HG02642 (cell line): ENCODE results near the gene PIM3.

Experiments used
- ATAC-seq: cut with Tn5 transposase; IDR thresholded peaks from one replicate; pipeline ENCODE4 v1.9.1; 2021; ENCODE audit warnings: mild to moderate bottlenecking; ENCODE audit not compliant: unreplicated experiment, poor library complexity

PIM3 gene

DNA sequence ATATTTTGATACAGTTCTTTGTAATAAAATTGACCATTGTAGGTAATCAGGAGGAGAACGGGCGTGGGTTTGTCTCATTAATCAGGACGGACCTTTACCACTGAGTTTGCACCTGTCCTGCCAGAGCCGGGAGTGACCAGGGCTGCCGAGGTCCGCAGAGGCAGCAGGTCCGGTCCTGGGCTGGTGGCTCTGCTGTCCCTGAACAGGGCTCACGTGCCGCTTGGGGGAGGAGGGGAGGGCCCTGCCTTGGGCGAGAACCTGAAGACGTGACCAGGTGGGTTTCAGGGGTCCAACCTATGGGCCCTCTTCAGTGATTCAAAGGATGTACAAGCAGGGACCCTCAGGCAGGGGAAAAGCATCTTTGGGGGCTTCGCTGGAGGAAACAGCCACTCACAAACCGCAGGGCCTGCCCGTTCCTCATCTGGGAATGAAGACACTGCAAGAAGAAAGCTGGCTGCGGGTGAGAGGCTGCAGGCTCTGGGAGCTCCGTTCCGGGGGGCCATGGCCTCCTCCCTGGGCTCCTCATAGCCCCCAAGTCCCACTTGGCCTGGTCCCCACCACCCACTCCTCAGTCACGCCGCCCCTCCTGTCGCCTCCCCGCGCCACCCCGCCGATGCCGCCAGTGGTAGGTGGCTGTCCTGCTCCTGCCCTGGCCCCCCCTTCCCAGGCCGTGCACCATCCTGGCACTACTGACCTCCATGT, 32.9 kb upstream of the PIM3 start:
- ATAC-seq = no peak

DNA sequence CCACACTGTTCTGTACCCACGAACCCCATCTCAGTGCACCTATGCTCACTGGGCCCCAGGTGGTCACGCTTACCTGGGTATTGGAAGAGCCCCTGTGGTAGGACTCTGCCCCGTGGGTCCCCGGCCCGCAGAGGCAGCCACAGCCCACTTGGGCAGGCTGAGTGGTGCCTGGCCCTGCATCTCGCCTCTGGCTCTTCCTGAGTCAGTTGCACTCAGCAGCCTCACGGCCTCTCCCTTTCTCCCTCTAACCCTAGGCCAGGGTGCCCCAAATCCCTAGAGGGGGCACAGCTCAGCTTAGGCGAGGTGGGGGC, 32.4 kb upstream of the PIM3 start:
- ATAC-seq = no peak

DNA sequence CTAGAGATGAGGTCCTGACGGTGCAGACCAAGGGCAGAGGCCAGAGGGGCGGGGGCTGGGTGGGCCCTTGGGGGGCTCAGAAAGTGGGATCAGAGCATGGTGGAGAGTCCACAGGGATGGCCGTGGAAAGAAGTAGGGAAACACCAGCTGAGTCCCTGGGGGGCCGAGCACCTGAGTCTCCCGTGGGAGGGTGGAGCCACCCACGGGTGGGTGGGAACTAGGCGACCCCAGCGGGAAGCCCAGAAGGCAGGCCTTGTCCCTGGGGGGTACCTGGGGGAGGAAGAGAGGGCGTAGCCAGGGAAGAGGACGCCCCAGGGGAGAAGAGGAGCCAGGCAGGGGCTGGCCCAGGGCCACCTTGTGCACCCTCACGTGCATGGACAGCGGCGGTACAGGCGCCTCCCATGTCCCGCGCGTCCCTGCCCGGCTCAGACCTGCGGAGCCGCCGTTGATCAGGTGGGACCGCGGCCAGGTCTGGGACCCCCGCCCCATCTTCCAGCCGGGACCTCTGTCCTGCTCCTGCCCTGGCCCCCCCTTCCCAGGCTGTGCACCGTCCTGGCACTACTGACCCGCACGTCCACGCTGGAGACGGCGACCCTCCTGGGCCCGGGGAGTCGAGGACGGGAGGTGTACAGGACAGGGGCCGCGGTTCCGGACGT, 31.9 kb upstream of the PIM3 start:
- no peak for ATAC-seq

DNA sequence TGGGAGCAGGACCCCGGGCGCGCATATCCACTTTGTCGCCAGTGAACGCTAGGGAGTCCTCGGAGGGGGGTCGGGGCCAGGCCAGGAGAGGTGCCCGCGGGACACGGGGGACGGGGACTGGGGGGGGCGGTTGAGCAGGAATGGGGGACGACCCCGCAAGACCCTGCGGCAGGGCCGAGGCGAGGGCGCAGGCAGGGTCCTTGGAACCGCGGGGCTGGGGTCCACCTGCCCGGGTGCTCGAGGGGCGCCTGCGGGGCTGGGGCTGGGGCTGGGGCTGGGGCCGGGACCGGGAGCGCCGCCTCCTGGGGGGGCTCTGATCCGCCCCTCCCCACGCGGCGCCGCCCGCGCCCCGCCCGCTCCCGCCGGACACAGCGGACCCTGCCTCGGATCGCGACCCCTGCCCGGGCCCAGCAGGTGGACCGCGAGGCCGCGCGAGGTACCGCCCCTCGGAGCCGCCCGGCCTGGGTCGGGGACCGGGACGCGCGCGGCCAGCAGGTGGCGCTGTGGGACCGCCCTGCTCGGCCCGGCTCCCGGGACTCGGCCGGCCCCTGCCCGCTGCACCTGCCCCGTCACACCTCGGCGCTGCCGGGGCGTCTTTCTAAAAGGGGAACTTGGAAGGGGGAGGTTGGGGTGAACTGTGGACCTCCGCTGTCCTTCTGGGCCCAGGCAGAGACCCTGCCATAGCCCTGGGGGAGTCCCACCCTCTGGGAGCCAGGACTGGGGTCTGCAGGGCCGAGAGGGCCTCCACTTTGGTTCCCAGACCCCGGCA, 31.2 kb upstream of the PIM3 start:
- ATAC-seq = peak; percentile 45

DNA sequence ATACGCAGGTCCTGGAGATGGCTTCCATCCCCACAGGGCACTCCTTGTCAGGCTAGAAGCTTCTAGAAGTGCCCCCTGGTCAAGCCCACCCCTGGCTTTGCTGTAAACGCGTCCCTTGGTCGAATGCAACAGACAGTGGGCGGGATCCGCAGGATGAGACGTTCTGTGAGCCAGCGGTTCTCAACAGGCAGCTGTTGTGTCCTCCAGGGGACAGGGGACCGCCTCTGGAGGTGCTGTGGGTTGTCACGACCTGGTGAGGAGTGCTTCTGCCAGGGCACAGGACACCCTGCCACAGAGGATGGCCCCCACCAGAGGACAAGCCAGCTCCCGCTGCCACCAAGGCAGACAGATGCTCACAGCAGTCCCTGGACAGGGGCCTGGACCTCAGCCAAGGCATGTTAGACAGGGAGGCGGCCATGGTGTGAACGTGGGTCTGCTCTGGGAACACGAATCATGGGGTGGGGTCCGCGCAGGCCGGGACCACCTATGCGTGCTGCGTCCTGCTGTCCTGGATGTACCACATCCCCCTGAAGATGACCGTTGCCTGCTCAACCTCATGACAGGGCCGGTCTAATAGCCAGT, 30.5 kb upstream of the PIM3 start:
- no peak for ATAC-seq

DNA sequence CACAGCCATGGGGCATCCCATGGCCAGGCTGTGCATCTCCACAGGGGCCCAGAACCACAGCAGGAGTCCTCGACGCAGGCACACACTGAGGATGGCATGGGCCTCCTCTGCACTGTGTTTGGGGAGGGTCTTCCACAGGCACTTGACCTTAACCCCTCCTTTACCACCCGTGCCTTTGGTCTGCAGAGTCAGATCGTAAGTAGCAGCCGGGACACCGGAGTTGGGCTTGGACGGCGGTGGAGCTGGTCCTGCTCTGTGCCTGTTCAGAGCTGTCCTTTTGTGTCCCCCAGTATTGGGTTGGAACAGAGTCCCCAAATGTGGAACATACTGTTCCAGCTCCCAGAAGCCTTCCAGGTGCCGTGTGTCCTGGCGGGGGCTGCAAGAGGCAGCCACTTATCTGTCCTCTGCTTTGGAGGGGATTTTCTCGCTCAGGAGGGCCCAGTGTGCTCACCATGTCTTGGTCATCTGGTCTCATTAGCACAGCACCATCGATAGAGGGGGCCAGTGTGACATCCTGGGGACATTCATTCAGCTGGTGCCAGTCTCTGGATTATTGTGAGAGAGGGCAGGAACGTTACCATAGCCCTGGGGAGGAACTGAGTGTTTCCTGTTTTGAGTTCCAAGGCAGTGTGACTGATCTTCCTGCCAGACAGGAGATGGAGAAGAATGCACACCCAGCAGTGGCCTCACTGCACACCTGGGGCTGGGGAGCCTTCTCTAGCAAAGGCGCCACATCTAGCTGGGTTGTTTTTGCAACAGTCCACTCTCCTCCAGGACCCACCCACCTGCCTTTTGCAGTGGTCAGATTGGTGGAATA, 29.8 kb upstream of the PIM3 start:
- no peak for ATAC-seq

DNA sequence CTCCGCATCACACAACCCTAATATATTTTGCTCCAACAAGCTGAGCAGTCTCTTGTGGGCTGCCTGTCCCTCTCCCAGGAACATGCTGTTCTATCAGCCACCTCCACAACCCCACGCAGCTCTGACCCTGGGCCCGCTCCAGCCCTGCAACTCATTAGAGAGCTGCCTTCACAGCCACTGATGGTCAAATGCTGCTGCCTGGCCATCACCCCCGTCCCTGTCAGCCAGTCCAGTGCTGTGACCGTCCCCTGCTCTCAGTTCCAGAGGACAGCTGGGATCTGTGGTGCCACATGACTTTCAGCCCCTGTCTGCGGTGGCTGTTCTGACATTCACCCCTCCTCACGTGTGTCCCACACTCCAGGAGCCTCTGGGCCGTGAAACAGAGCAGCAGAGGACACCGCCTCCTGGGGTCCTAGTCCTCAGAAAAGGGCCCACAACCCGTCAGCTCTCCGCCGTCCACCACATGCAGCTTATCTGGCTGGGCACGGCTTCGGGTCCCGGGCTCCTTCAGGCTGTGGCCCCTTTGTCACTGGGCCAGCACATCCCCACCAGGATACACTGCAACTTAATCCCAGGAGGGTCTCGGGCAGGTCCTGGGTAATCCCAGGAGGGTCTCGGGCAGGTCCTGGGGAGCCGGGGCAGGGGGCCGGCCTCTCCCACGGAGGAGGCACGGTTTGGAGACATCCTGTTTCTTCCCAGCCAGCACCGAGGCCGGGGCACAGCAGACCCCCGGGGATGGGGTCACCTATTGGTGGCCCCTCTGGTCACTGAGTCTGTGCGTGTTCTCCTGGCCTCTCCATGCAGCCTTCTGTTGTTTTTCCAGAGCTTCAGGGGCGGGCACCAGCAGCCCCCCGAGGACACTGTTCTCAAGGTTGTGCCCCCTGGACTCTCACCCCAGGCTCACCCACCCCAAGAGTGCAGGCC, 27.1 kb upstream of the PIM3 start:
- ATAC-seq = no peak

DNA sequence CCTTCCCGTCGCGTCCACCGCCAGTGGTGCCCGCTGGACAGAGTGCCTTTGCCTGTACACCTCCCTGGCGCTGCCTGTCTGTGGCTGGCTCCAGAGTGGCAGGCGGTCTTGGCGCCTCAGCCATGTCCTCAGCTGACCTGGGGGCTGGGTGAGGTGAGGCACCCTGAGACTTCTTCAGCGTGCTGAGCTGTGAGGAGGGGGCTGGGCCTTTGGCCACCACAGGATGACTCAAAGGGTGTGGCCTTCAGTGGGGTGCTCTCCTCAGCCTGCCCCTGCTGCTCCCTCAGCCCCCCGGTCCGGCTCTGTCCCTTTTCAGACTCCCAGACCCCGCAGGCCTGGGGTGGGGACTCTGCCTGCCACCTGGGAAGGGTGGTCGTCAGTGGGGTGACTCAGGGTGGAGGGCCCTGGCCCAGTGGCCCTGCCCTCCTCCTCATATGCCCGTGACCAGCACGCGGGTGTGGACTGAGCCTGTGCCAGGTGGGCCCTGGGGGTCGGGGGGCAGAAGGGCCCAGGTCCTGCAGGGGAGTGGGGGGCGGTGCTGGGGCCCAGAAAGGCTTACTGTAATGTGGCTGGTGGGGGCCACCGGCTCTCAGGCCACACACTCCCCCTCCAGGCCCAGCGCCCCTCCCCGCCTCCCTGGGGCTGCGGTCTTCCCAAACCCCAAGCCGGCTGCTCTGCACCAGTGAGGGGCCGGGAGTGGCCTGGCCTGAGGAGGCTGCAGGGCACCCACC, 26.2 kb upstream of the PIM3 start:
- ATAC-seq = no peak

DNA sequence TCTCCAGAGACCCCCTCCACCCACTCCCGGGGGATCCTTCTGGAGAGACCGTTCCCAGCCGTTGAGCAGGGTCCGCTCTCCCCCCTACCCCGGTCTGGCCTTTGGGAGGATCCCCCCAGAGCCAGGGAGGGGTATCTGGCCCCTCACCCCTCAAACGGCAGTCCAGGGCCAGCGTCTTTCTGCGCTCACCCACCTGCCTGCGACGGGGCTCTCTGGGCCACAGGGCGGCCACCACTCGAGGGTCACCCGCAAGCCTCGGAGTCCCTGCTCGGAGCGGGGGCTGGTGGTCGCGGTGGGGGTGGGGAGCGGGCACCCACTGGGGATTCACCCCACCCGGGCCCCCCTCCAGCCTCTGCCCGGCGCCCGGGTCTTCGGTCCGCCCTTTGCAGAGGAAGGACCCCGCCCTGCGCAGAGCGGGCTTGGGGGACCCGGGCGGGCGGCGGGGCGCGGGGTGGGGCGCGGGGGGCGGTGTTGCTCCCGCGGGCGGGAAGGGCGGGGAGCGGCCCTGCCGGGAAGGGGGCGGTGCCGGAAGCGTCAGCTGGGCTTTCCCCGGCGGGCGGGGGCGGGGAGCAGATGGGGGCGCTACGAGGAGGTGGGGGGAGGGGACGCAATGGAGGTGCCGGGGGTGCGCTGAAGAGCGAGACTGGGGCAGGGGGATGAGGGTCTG, 25.5 kb upstream of the PIM3 start:
- ATAC-seq = no peak

DNA sequence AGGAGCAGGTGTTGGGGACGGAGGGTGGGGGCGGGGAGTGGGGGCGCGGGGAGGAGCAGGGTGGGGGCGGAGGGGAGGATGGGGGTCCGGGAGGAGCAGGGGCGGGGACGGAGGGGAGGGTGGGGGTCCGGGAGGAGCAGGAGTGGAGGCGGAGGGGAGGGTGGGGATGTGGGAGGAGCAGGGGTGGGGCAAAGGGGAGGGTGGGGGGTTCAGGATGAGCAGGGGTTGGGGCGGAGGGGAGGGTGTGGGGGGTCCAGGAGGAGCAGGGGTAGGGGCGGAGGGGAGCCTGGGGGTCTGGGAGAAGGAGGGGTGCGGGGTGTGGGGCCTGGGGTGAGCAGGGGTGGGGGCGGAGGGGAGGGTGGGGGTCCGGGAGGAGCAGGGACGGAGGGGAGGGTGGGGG, 25.0 kb upstream of the PIM3 start:
- no peak for ATAC-seq

DNA sequence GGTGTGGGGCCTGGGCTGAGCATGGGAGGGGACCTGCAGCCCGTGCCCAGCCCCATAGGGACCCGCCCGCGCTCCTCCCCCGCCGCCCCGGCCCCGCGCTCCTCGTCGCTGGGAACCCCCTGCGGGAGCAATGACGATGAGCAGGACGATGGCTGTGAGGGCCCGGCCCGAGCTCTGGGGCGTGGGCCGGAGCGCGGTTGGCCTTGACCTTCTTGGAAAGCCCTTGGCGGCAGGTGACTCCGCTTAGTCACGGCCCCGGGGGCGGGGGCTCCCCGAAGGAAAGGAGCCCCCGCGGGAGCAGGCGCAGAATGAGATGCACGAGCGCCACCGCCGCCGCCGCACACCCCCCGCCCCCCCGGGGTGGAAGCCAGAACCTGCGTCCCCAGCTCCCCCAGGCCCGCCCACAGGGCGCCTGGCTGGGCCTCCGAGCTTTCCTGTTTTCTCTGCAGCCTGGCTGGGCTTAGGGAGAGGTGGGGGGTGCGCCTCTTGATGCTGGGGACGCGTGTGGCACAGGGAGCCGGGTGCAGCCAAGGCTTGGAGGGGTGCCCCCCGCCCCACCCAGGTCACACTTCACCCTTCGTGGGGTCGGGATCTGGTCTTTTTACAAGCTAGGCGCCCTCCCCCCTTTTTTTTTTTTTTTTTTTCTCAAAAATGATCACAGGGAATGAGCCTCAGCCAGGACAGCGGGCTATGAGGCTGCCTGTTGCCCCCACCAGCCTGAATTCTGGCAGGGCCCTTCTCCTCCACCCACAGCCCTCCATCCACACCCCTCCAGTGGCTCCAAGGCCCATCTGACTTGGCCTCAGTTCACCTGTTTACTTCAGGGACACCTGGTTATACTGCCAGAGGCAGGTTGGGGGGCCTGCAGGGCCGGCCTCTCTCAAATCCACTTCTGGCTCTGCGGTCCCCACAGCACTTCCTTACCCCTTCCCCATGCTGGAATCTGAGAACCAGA, 24.3 kb upstream of the PIM3 start:
- ATAC-seq = peak; percentile 69

DNA sequence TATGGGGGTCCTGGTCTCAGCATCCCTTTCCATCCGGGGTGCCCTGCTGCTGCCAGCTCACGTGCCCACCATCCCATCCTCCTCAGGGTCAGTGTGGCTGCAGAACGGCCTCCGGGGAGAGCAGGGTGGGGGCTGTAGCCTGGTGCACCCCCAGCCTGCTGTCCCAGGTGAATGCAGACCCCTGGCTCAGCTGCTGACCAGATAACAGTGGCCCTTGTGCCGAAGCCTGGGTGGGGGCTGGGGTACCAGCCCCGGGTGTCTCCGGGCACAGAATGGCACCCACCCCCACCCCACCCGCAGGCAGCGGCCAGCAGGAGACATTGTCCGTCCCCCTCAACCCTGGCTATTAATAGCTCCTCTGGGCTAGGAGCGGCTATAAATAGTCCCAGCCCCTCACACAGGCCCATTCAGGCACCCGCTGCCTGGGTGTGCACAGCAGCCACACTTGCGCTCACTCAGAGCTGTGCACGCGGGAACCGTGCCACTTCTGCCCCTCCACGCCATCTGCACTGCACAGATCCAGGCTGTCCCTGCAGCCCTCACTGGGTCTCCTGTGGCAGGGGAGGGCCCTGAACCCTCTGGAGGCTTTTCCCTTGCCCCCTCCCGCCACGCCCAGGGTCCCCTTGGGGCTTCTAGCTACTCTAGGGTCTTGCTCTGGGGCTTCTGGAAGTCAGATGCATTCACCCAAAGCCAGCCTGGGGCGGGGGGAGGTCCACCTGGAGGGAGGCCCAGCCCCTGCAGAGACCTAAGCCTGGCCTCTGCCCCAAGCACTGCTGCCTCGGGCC, 23.4 kb upstream of the PIM3 start:
- no peak for ATAC-seq

DNA sequence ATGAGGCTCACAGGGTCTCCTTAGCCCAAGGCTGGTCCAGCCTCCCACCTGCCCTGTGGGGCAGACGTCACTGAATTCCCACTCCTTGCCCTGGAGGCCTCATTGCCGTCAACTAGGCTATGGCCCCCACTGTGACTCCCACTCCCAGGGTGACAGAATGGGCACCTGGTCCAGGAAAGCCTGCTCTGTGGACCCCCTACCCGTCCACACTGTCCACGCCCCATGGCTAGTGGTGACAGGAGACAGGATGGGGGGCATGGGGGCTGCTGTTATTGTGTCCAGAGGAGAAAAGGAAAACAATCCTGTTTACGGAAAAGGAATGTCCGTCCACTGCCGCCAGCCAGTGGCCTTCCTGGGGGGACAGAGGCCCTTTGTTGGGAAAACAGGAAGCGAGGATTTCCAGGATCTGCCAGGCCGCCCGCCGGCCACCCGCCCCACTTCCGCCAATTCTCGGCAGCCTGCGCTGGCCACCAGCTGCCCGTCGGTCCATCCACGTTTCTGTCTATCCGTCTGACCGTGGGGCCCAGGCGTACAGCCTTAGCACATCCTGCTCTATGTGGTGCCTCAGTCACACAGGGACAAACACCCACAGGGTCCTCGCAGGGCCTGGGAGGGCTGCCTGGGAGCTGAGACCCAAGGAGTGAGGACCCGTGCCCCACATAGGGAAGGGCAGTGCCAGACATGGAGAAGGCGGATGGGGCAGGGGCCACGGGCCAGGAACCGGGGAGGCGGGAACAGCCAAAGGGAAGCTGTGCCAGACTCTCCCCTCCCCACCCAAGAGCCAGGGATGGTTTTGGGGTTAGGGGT, 22.6 kb upstream of the PIM3 start:
- no peak for ATAC-seq

DNA sequence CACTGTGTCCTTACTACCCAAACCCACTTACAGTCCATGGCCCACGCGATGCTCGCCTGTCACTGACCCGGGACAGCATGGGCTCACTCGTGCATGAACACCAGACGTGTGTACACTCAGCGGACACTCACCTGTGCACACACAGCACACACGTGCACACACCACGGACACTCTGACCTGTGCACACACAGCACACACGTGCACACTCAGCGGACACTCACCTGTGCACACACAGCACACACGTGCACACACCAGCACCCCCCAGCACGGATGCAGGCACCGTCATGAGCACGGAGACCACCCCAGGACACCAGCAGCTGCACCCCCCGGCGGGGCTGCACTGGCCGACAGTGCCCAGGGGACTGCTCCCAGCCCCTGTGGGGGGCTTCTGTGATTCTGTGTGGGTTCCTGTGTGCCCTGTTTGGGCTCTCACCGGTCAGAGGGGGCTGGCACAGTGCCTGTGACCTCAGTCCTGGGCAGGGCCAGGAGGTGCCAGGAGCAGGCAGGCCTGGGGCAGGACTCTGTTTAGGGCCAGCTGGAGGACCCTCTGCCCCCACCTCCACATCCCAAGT, 21.9 kb upstream of the PIM3 start:
- ATAC-seq = no peak
